Measurements from ENCODE around the gene ACP1.

- TF ChIP-seq SIN3A (IDR thresholded peaks at IDR 0.05; ENCODE audit: borderline replicate concordance, low read depth, low read length) (no peak), SMC3 (IDR thresholded peaks at IDR 0.05; ENCODE audit: low read depth, low read length) (no peak), RFX5 (IDR thresholded peaks at IDR 0.05; ENCODE audit: low read length) (no peak), POLR2AphosphoS5 (IDR thresholded peaks at IDR 0.05; ENCODE audit: low read depth, low read length) (no peak), CTCF (IDR thresholded peaks at IDR 0.05) (no peak)
Observed at GRCh38 chr2:262117-262516, 2.6 kb upstream of the ACP1 start.
